CD4-positive, alpha-beta T cell treated with Interleukin-4 for 1 hour (primary cell): ENCODE measurements around the gene DMC1.
A peak's percentile ranks its signal among the peaks of the same experiment; 100 is the strongest.
"Not testable (repeated sequence)": the region's sequence is repeated elsewhere in the genome, so short reads cannot be mapped to it uniquely, and the experiment has no call there.

ENCODE experiments used
- DNase-seq, 2 donors: peaks; one replicate each; pipeline ENCODE4 v3.0.0-alpha.2; 2020 to 2022

DMC1 gene, protein sequence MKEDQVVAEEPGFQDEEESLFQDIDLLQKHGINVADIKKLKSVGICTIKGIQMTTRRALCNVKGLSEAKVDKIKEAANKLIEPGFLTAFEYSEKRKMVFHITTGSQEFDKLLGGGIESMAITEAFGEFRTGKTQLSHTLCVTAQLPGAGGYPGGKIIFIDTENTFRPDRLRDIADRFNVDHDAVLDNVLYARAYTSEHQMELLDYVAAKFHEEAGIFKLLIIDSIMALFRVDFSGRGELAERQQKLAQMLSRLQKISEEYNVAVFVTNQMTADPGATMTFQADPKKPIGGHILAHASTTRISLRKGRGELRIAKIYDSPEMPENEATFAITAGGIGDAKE

GRCh38 chr22:38569972-38570778 lies at the start of gene DMC1:
TSS of gene DMC1 (minus strand) at chr22:38570183. CDS start at chr22:38568256, 1,927 bp downstream.
- peak; percentile 96 to 98 for DNase-seq

DNA sequence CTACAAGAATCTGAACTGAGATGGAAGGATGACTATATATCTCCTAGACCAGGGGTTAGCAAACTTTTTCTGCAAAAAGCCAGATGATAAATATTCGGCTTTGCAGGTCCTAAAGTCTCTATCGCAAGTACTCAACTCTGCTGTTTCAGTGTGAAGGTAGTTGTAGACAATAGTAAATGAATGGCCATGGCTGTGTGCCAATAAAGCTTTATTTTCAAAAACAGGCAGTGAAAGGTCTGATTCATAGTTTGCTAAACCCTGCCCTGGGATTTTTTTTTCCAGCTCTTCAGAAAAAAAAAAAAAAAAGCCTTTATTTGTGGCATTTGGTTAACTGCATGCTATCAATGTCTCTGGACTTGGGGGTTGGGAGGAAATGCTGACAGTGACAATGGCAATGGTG lies 48.7 kb upstream of the DMC1 start:
- DNase-seq: no peak

GRCh38 chr22:38618258-38618657 lies 48.3 kb upstream of the DMC1 start:
- no peak for DNase-seq

DNA sequence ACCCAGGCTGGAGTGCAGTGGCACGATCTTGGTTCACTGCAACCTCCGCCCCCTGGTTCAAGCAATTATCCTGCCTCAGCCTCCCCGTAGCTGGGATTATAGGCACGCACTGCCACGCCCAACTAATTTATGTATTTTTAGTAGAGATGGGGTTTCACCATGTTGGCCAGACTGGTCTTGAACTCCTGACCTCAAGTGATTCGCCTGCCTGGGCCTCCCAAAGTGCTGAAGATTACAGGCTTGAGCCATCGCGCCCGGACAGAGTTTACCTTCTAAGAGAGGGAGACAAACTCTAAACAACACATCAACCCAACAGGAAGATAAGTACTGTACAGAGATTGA lies 45.1 kb upstream of the DMC1 start:
- not testable (repeated sequence) for DNase-seq

DNA sequence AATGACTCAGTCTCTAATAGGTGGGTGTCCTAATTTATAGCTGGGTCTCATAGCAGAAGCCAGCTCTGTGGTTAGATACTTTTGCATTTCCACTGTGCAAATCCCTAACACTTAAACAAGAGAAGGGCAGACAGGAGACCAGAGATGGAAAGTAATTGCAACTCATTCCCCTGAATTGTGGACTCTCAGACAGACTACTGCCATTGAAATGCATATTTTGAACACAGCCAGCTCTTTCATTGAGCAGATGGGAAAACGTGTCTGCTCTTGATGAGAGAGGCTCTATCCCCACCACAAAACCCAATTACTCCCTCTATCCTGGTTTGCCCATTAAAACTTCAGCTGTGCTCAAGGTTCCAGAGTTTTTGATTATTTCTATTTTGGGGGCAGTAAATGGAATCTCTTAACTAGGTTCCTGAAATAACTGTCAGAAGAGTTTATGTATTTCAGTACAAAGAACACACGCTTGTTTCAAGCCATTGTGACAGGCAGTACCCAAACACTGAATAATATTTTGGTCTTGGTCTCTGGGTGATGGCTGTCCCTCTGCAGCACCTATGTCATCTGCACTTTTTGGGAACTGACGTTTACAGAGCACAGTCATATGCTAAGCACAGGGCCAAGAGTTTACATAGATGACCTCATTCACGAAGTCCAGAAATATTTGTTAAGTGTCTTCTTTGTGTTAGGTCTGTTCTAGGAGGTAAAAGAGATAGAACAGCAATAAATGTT lies 44.5 kb upstream of the DMC1 start:
- DNase-seq: no peak

DNA sequence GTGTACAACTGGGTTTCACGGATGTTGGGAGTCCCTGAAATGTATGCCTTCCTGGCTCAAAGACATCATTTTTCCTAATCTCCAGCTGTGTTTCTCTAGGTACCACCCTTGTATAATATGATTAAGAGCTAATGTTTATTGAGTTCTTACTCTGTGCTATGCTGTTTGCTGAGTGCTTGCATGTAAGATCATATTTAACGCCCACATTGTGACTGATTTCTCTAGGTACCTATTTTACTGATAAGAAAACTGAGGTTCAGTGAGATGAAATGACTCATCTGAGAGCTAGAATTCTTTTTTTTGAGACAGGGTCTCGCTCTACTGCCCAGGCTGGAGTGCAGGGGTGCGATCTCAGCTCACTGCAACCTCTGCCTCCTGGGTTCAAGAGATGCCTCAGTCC lies 43.6 kb upstream of the DMC1 start:
- DNase-seq: no peak

GRCh38 chr22:38612217-38613006 lies 42.4 kb upstream of the DMC1 start:
- no peak for DNase-seq

- no peak for DNase-seq
Observed at GRCh38 chr22:38611559-38611958, 41.6 kb upstream of the DMC1 start.

GRCh38 chr22:38610234-38610633 lies 40.3 kb upstream of the DMC1 start:
- DNase-seq: no peak

- no peak for DNase-seq
Observed at GRCh38 chr22:38608992-38609750, 39.2 kb upstream of the DMC1 start.

GRCh38 chr22:38607680-38608079 lies 37.7 kb upstream of the DMC1 start:
- no peak for DNase-seq

GRCh38 chr22:38602166-38602565 lies 32.2 kb upstream of the DMC1 start:
- DNase-seq: no peak

DNA sequence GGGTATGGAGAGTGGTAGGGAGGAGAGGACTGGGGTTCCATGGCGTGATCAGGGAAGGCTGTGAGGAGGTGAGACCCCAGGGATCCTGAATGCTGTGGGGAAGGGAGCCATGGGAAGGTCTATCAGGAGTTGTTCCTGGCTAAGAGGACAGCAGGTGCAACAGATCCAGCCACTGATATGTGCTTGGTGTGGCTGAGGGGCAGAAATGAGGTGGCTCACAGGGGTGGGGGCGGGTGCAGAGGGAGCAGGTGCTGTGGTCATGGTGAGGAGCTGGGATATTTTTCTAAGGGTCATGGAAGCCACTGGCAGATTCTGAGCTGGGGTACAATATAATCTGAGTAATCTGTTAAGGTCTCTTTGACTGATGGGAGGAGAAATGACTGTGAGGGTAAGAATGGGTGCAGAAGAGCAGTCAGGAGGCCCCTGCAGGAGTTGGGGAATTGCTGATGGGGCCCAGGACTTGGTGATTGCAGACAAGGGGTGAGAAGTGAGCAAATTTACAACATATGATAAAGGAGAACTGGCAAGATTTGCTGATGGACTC lies 31.3 kb upstream of the DMC1 start:
- no peak for DNase-seq

DNA sequence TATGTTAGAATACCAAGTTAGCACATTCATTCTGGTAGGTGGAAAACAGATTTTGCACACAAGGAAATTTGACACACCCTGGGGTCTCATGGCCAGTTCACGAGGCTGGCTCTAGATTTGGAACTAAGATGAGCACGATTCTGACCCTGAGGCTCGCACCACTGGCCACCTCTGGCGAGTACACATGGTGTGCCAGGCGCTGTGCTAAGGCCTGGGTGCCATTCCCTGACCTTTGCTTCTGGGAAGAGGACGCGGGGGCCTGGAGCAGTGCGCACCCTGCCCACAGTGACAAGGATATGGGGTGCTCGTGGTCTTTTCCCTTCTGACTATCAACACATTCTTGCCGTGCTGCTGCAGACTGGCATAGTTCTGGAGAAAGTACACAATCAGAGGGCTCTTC lies 29.5 kb upstream of the DMC1 start:
- DNase-seq: no peak

- DNase-seq: not testable (repeated sequence)
Observed at GRCh38 chr22:38582923-38583322, 12.9 kb upstream of the DMC1 start.

- no peak for DNase-seq
Observed at GRCh38 chr22:38578505-38578904, 8.5 kb upstream of the DMC1 start.

DNA sequence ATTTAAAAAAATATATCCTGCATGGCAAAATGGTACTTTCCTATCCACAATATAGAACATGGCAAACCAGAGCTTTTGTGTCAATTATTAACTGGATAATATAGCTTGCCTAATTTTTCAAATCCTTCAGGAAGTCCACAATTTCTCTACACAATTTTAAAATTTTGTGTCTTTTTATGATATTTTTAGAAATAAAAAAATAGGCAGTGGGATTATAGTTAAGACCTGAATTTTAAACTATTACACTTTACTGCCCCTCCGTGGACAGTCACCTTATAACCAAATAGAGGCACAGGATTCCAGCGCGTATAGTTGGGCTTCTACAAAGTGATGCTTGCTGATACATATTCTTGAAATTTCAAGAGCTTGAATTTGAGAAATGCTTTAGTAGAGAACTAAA lies 2.1 kb upstream of the DMC1 start:
- DNase-seq: peak; percentile 39 to 57

- peak; percentile 22 to 37 for DNase-seq
Observed at GRCh38 chr22:38570779-38571364, 889 bp upstream of the DMC1 start.

DNA sequence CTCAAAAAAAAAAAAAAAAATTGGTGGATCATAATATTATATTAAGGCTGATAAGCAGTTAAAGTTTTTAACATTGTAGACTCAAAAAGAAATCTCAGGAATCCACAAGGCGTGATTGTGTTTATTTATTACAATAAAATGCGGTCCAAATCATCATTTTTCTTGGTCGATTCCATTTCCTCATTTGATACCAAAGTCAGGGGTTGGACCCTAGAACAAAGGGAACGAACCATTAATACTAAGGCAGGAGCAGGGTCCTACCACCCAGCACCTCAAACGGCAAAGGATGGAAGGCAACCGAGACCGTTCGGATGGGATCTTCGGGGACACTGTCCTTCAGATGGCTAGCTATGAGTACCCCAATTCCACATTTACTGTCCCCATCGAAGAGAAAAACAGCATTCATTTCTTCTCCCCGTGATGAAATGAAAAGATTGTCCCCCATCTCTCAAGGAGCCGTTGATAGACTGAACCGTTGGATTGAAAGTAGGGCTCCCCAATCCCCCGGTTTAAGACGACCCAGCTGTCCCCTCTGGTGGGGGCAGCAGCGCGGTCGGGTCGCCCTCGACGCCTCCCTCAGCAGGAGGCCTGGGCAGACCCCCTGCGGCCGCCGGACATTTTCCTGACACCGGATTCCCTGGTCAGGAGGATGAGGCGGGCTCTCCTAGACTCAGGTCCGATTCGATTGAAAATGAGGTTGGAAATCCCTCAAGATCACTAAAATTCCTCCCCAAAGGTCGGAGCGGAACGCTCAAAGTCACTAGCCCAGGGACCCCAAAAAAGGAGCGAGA lies 607 bp downstream of the DMC1 start:
- DNase-seq: peak in 1 of 2 donors; percentile 5

- DNase-seq: no peak
Observed at GRCh38 chr22:38567531-38568285, 2.3 kb downstream of the DMC1 start.
